NCI-H2227 treated with DMSO at 0.1 percent for 48 hours (cell line): ENCODE measurements around the gene CHMP3.
"Not testable (repeated sequence)": the region's sequence is repeated elsewhere in the genome, so short reads cannot be mapped to it uniquely, and the experiment has no call there.

Source experiments
- DNase-seq: peaks from one replicate; lab custom pipeline; 2025; lab: John Stamatoyannopoulos, UW

The CHMP3 gene

GRCh38 chr2:86562922-86563649 is at the start of gene CHMP3:
CHMP3 (minus strand) TSS chr2:86563443; CDS start chr2:86563348, 95 bp downstream.
- DNase-seq = peak; percentile 98

- DNase-seq = no peak
Measured at GRCh38 chr2:86610871-86611270, 47.6 kb upstream of the CHMP3 start.

- DNase-seq = no peak
Measured at GRCh38 chr2:86608832-86609410, 45.7 kb upstream of the CHMP3 start.

GRCh38 chr2:86603905-86604304 is 40.7 kb upstream of the CHMP3 start:
- DNase-seq = no peak

- no peak for DNase-seq
Measured at GRCh38 chr2:86598966-86599365, 35.7 kb upstream of the CHMP3 start.

GRCh38 chr2:86596118-86596517 is 32.9 kb upstream of the CHMP3 start:
- DNase-seq = no peak

- DNase-seq = no peak
Measured at GRCh38 chr2:86593266-86593665, 30.0 kb upstream of the CHMP3 start.

GRCh38 chr2:86592547-86593230 is 29.4 kb upstream of the CHMP3 start:
- DNase-seq = no peak

GRCh38 chr2:86589701-86590100 is 26.5 kb upstream of the CHMP3 start:
- not testable (repeated sequence) for DNase-seq

- DNase-seq = no peak
Measured at GRCh38 chr2:86584151-86584913, 21.1 kb upstream of the CHMP3 start.

GRCh38 chr2:86580560-86580959 is 17.3 kb upstream of the CHMP3 start:
- DNase-seq = no peak

- DNase-seq = no peak
Measured at GRCh38 chr2:86577817-86578456, 14.7 kb upstream of the CHMP3 start.

GRCh38 chr2:86570059-86570458 is 6.8 kb upstream of the CHMP3 start:
- no peak for DNase-seq

GRCh38 chr2:86566821-86567190 is 3.6 kb upstream of the CHMP3 start:
- no peak for DNase-seq

GRCh38 chr2:86566158-86566820 is 3.0 kb upstream of the CHMP3 start:
- DNase-seq = no peak

- DNase-seq = no peak
Measured at GRCh38 chr2:86563650-86564061, 413 bp upstream of the CHMP3 start.

- no peak for DNase-seq
Measured at GRCh38 chr2:86562485-86562921, 740 bp downstream of the CHMP3 start.

GRCh38 chr2:86557836-86558235 is 5.4 kb downstream of the CHMP3 start:
- no peak for DNase-seq

GRCh38 chr2:86556508-86556907 is 6.7 kb downstream of the CHMP3 start:
- no peak for DNase-seq

- no peak for DNase-seq
Measured at GRCh38 chr2:86552889-86553288, 10.4 kb downstream of the CHMP3 start.

GRCh38 chr2:86549963-86550725 is 13.1 kb downstream of the CHMP3 start:
- not testable (repeated sequence) for DNase-seq
